ENCODE results near the gene LRRFIP2. TPM values are rescaled to one million over a fixed set of nuclear protein-coding genes. Genes with fewer than 3 reads are reported as not detected.
A peak's percentile ranks its signal among the peaks of the same experiment; 100 is the strongest.

Gene LRRFIP2
- total RNA-seq, 1 donor from 2014 or later, result 36.8 TPM

DNA sequence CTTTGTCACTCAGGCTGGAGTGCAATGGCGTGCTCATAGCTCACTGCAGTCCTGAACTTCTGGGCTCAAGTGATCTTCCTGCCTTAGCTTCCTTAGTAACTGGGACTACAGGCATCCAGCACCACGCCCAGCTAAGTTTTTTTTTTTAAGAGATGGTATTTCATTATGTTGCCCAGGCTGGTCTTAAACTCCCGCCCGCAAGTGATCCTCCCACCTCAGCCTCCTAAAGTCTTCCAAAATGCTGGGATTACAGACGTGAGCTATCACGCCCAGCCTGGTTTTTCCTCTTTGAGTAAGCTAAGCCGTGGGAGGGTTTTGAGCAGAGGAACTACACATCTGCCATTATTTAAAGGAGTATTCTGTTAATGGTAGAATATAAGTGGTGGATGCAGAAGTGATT is 7.4 kb upstream of the LRRFIP2 start:
- intact Hi-C loops (cut with micrococcal nuclease), result no loop called here
- Mint-ChIP-seq H3K36me3 (ENCODE audit: low read depth) (peaks cover 14% of the 10 kb centered on the region), H3K9me3 (no peaks in the 10 kb centered on the region), H3K4me1 (ENCODE audit: low read depth) (peaks cover 31% of the 10 kb centered on the region), H3K4me3 (ENCODE audit: low read depth) (no peak overlapping the region), H3K27ac (no peak overlapping the region), H3K27me3 (ENCODE audit: low read depth) (no peaks in the 10 kb centered on the region)
- no peak for DNase-seq (ENCODE audit: low spot score)

DNA sequence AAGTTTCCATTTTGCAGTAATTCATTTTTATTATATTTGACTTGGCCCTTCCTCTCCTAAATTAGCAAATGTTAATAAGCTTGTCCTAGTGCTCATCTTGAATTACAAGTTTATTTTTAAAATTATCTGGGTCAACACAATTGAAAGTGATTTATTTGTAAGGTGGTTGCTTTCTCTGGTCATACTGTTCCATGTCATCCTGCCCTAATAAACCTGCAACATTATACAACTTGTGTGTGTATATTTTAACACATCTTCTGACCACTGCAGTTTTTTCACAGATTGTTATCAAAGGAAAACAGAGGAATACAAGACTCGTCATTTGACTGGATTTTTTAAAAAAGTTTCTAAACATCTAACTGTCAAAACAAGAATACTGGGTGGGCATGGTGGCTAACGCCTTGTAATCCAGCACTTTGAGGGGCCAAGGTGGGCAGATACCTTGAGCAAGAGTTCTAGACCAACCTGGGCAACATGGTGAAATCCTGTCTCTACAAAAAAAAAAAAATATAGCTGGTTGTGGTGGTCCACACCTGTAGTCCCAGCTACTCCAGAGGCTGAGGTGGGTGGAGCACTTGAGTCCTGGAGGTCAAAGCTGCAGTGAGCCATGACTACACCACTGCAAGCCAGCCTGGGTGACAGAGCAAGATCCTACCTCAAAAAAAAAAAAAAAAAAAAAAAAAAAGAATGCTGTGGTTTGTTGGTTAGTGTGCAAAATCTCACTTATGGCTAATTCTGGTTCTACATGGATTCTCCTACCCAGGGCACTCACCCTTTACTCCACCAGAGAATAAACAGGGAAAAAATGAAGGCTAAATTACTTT is 5.0 kb upstream of the LRRFIP2 start:
- peaks cover 18% of the 10 kb centered on the region for H3K36me3 Mint-ChIP-seq (ENCODE audit: low read depth)
- peaks cover 38% of the 10 kb centered on the region for H3K4me1 Mint-ChIP-seq (ENCODE audit: low read depth)
- DNase-seq (ENCODE audit: low spot score), result no peak
- intact Hi-C loops (cut with micrococcal nuclease), result no loop called here
- H3K27ac Mint-ChIP-seq, result no peak overlapping the region
- H3K4me3 Mint-ChIP-seq (ENCODE audit: low read depth), result no peak overlapping the region
- no peaks in the 10 kb centered on the region for H3K27me3 Mint-ChIP-seq (ENCODE audit: low read depth)
- H3K9me3 Mint-ChIP-seq, result no peaks in the 10 kb centered on the region

DNA sequence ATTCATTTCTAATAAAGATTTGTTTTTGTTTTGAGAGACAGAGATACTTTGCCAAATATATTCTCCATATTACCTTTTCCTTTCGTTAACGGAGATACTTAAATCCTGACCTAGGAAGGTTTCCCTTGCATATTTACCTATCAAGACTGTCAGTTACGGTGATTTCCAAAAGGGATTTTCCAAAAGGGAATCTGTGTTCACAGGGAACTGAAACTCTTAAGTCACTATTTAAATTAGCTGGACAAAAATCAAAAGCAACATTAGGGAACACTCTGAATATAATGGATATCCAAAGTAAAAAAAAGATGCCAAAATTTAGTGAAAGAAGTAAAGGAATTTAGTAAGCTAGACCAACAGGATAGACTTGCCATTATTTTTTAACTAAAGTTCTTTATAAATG is 576 bp downstream of the LRRFIP2 start:
- DNase-seq (ENCODE audit: low spot score), result no peak
- intact Hi-C loops (cut with micrococcal nuclease), result loop anchor here (1.0 kb wide), 2 partner anchors 11 to 35 kb away; no protein-coding TSS in a partner anchor
- H3K9me3 Mint-ChIP-seq, result no peaks in the 10 kb centered on the region
- no peaks in the 10 kb centered on the region for H3K27me3 Mint-ChIP-seq (ENCODE audit: low read depth)
- H3K4me1 Mint-ChIP-seq (ENCODE audit: low read depth), result peaks cover 47% of the 10 kb centered on the region
- H3K36me3 Mint-ChIP-seq (ENCODE audit: low read depth), result peaks cover 48% of the 10 kb centered on the region
- H3K27ac Mint-ChIP-seq, result no peak overlapping the region
- H3K4me3 Mint-ChIP-seq (ENCODE audit: low read depth), result no peak overlapping the region

DNA sequence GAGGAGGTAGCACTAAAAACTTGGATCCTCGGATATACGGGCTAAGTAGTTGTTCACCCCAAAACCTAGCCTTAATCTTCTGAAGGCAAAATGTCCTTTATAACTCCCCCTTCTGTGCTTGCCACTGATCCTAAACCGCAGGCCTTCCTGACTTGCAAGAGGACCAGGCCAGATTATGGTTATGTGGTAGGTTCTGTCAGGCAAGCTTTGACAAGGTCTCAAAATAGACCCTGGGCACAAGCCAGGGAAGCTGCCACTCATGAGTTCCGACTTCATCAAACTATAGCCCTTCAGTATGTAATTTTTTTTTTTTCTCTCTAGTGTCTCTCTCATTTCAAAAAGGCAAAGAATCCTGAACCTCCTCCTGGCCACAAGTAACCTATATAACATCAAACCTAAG is 3.2 kb downstream of the LRRFIP2 start:
- Mint-ChIP-seq H3K27me3 (ENCODE audit: low read depth) (no peaks in the 10 kb centered on the region), H3K4me3 (ENCODE audit: low read depth) (no peak overlapping the region), H3K9me3 (no peaks in the 10 kb centered on the region), H3K4me1 (ENCODE audit: low read depth) (peaks cover 30% of the 10 kb centered on the region), H3K36me3 (ENCODE audit: low read depth) (peaks cover 52% of the 10 kb centered on the region), H3K27ac (no peak overlapping the region)
- intact Hi-C loops (cut with micrococcal nuclease), result no loop called here
- DNase-seq (ENCODE audit: low spot score), result no peak

GRCh38 chr3:37170513-37170912 is 3.9 kb downstream of the LRRFIP2 start:
- H3K36me3 Mint-ChIP-seq (ENCODE audit: low read depth), result peaks cover 56% of the 10 kb centered on the region
- no peak for DNase-seq (ENCODE audit: low spot score)
- peaks cover 30% of the 10 kb centered on the region for H3K4me1 Mint-ChIP-seq (ENCODE audit: low read depth)
- no peak overlapping the region for H3K4me3 Mint-ChIP-seq (ENCODE audit: low read depth)
- intact Hi-C loops (cut with micrococcal nuclease), result no loop called here
- H3K27ac Mint-ChIP-seq, result no peak overlapping the region
- H3K9me3 Mint-ChIP-seq, result no peaks in the 10 kb centered on the region
- H3K27me3 Mint-ChIP-seq (ENCODE audit: low read depth), result no peaks in the 10 kb centered on the region

GRCh38 chr3:37170060-37170459 is 4.3 kb downstream of the LRRFIP2 start:
- H3K27ac Mint-ChIP-seq, result no peak overlapping the region
- H3K4me3 Mint-ChIP-seq (ENCODE audit: low read depth), result no peak overlapping the region
- peaks cover 27% of the 10 kb centered on the region for H3K4me1 Mint-ChIP-seq (ENCODE audit: low read depth)

GRCh38 chr3:37168896-37169295 is 5.5 kb downstream of the LRRFIP2 start:
- no peak overlapping the region for H3K27ac Mint-ChIP-seq
- no peak overlapping the region for H3K4me3 Mint-ChIP-seq (ENCODE audit: low read depth)
- peaks cover 23% of the 10 kb centered on the region for H3K4me1 Mint-ChIP-seq (ENCODE audit: low read depth)
- H3K36me3 Mint-ChIP-seq (ENCODE audit: low read depth), result peaks cover 54% of the 10 kb centered on the region
- DNase-seq (ENCODE audit: low spot score), result no peak
- H3K9me3 Mint-ChIP-seq, result no peaks in the 10 kb centered on the region
- no peaks in the 10 kb centered on the region for H3K27me3 Mint-ChIP-seq (ENCODE audit: low read depth)
- intact Hi-C loops (cut with micrococcal nuclease), result no loop called here

More at GRCh38 chr3:37170060-37170459, 4.3 kb downstream of the LRRFIP2 start:
- peaks cover 58% of the 10 kb centered on the region for H3K36me3 Mint-ChIP-seq (ENCODE audit: low read depth)
- intact Hi-C loops (cut with micrococcal nuclease), result no loop called here
- DNase-seq (ENCODE audit: low spot score), result no peak
- H3K27me3 Mint-ChIP-seq (ENCODE audit: low read depth), result no peaks in the 10 kb centered on the region
- no peaks in the 10 kb centered on the region for H3K9me3 Mint-ChIP-seq

DNA sequence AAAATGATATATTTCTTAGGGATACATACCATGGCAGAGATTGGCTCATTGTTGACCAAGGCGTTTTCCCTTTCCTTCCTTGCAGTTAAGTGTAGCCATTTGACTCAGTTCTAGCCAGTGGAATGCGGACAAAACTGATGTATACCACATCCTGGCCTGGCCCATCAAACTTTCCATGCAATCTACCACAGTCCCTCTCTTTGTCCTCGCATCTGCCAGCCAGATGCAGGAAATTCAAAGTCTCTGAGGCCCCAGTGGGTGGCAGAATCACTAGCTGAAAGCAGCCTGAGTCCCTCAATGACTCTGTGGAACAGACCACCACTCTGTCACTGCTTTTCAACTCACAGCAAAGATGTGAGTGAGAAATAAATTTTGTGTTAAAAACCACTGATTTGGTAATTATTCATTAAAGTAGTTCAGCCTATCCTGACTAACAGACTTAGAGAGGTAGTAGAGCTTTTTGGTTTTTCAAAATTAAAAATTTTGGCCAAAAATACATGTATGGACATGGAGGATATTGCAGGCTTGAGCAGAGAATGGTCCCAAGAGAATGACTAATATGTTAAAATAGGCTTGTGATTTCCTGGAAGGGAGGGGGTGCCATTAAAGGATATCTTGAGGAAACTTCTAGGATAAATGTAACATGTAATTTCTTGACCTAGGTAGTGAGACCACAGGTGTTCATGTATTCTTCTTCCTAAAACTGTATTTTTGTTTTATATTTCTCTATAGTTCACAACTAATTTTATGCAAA is 10.9 kb downstream of the LRRFIP2 start:
- DNase-seq (ENCODE audit: low spot score), result no peak
- Mint-ChIP-seq H3K9me3 (no peaks in the 10 kb centered on the region), H3K4me1 (ENCODE audit: low read depth) (peaks cover 30% of the 10 kb centered on the region), H3K36me3 (ENCODE audit: low read depth) (peaks cover 47% of the 10 kb centered on the region), H3K27me3 (ENCODE audit: low read depth) (no peaks in the 10 kb centered on the region), H3K27ac (peak overlapping the region; percentile 72), H3K4me3 (ENCODE audit: low read depth) (peak overlapping the region; percentile 20)
- intact Hi-C loops (cut with micrococcal nuclease), result loop anchor here (1.0 to 5.0 kb wide), 2 partner anchors 11 to 251 kb away; partner anchors contain the start of gene LRRFIP2

DNA sequence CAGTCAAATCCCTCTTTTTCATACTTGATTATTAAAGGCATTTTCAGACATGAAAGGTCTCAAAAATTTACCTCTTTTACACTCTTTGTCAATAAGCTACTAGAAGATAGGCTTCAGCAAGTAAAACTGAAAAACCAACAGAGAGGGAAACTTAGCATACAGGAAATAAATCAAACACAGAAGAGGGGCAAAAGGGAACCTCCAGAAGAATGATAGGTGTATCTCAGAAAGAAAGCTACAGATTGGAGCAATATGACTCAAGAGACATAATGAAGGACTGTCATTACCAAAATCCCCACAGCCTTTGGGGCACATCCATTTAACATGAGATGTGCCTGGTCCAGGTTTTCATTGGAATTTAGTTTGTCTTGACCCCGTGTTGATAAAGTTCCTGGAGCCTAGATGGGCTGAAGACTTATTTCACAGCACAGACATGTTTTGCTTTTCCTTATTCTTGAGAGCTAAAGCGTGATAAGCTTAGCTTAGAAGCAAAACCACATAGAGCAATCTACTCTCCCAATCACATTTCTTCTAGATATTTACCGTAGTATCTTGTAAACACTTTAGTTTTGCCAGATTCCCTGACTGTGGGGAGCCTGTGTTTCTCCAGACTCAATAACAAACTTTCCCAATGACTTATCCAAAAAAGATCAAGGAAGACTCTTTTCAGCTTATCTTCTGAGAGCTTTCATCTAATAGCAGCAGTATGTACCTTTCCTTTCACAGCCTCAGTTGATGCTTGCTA is 11.7 kb downstream of the LRRFIP2 start:
- no peak for DNase-seq (ENCODE audit: low spot score)
- Mint-ChIP-seq H3K4me3 (ENCODE audit: low read depth) (no peak overlapping the region), H3K36me3 (ENCODE audit: low read depth) (peaks cover 45% of the 10 kb centered on the region), H3K27ac (peak overlapping the region; percentile 72), H3K27me3 (ENCODE audit: low read depth) (no peaks in the 10 kb centered on the region), H3K4me1 (ENCODE audit: low read depth) (peaks cover 30% of the 10 kb centered on the region), H3K9me3 (no peaks in the 10 kb centered on the region)
- intact Hi-C loops (cut with micrococcal nuclease), result loop anchor here (1.0 to 5.0 kb wide), 3 partner anchors 12 to 250 kb away; partner anchors contain the start of gene LRRFIP2

GRCh38 chr3:37161351-37161750 is 13.0 kb downstream of the LRRFIP2 start:
- DNase-seq (ENCODE audit: low spot score), result no peak
- Mint-ChIP-seq H3K4me1 (ENCODE audit: low read depth) (peaks cover 32% of the 10 kb centered on the region), H3K4me3 (ENCODE audit: low read depth) (no peak overlapping the region), H3K27me3 (ENCODE audit: low read depth) (no peaks in the 10 kb centered on the region), H3K27ac (no peak overlapping the region), H3K36me3 (ENCODE audit: low read depth) (peaks cover 45% of the 10 kb centered on the region), H3K9me3 (no peaks in the 10 kb centered on the region)
- intact Hi-C loops (cut with micrococcal nuclease), result loop anchor here (5.0 kb wide), 1 partner anchor 249 kb away; no protein-coding TSS in a partner anchor

DNA sequence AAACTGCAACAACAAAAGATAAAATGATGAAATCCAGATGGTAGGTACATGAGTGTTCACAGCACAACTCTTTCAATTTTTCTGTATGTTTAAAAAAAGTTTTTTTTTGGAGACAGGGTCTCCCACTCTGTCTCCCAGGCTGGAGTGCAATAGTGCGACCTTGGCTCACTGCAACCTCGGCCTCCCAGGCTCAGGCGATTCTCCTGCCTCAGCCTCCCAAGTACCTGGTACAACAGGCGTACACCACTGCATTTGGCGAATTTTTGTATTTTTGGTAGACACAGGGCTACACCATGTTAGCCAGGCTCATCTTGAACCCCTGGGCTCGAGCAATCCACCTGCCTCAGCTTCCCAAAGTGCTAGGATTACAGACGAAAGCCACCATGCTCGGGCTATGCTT is 18.6 kb downstream of the LRRFIP2 start:
- H3K27ac Mint-ChIP-seq, result no peak overlapping the region
- peaks cover 16% of the 10 kb centered on the region for H3K4me1 Mint-ChIP-seq (ENCODE audit: low read depth)
- H3K4me3 Mint-ChIP-seq (ENCODE audit: low read depth), result no peak overlapping the region
- H3K36me3 Mint-ChIP-seq (ENCODE audit: low read depth), result peaks cover 48% of the 10 kb centered on the region
- DNase-seq (ENCODE audit: low spot score), result no peak
- intact Hi-C loops (cut with micrococcal nuclease), result no loop called here
- no peaks in the 10 kb centered on the region for H3K27me3 Mint-ChIP-seq (ENCODE audit: low read depth)
- no peaks in the 10 kb centered on the region for H3K9me3 Mint-ChIP-seq

DNA sequence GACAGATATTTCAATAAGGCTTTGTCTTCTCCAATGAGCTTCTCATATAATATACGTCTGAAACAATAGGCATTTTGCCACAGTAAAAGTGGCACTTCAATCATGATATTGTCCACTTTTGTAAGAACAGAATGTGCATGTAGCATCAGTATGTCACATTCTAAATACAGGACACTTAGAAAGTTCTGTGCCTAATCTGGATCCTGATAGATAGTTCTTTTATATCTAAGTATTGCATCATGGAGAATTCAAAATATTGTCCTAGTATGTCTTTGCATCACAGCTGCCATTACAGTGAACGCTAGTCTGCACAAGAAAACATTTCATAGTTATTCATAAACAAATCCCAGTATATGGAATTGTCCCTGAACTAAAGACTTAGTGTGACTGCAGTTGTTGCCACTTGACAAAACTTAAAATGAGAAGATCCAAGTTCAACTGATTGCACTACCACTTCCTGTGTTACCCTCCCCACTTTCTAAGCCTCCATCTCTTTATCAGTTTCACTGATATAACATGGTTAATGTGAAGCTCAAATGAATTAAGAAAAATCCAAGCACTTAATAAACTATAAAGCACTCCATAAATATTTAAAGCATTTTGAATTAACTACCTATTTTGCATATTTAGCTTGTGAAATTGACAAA is 19.6 kb downstream of the LRRFIP2 start:
- no peak for DNase-seq (ENCODE audit: low spot score)
- Mint-ChIP-seq H3K9me3 (no peaks in the 10 kb centered on the region), H3K36me3 (ENCODE audit: low read depth) (peaks cover 44% of the 10 kb centered on the region), H3K4me1 (ENCODE audit: low read depth) (peaks cover 16% of the 10 kb centered on the region), H3K27ac (no peak overlapping the region), H3K4me3 (ENCODE audit: low read depth) (peak overlapping the region; percentile 1), H3K27me3 (ENCODE audit: low read depth) (no peaks in the 10 kb centered on the region)
- intact Hi-C loops (cut with micrococcal nuclease), result no loop called here
